Prostate gland (tissue), 2 donors: Measurements from ENCODE around the gene N4BP2L1.

Experiments used
- POLR2A ChIP-seq: fragments of 450-650 bp; IDR thresholded peaks from one replicate; pipeline ENCODE4 v1.6.1; 2016; ENCODE audit warnings: antibody characterized with exemption, mild to moderate bottlenecking
- POLR2AphosphoS5 ChIP-seq: sonication (generic); formaldehyde crosslinking; IDR thresholded peaks from one replicate; pipeline ENCODE4 v1.6.1; 2017; ENCODE audit warnings: antibody characterized with exemption
- TF ChIP-seq, protein P1 (sequence below), 4 experiments: fragments of 200-600 bp in 2 of 4; fragments of 450-650 bp in 2 of 4; sonication (generic) in 2 of 4; IDR thresholded peaks; 1 replicate in 3 of 4; 2 replicates in 1 of 4; pipeline ENCODE4 v1.5.1; 2016 to 2019; ENCODE audit warnings: antibody characterized with exemption in 4 of 4, mild to moderate bottlenecking in 2 of 4, moderate library complexity in 2 of 4

GRCh38 chr13:32426990-32427851, 709 bp downstream of the N4BP2L1 start:
- TF ChIP-seq, protein P1, sequence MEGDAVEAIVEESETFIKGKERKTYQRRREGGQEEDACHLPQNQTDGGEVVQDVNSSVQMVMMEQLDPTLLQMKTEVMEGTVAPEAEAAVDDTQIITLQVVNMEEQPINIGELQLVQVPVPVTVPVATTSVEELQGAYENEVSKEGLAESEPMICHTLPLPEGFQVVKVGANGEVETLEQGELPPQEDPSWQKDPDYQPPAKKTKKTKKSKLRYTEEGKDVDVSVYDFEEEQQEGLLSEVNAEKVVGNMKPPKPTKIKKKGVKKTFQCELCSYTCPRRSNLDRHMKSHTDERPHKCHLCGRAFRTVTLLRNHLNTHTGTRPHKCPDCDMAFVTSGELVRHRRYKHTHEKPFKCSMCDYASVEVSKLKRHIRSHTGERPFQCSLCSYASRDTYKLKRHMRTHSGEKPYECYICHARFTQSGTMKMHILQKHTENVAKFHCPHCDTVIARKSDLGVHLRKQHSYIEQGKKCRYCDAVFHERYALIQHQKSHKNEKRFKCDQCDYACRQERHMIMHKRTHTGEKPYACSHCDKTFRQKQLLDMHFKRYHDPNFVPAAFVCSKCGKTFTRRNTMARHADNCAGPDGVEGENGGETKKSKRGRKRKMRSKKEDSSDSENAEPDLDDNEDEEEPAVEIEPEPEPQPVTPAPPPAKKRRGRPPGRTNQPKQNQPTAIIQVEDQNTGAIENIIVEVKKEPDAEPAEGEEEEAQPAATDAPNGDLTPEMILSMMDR (IDR thresholded peaks at IDR 0.05) = no peak
- TF ChIP-seq POLR2AphosphoS5 (no peak), POLR2A (peak; percentile 37)
